Neutrophil (primary cell): ENCODE measurements around the gene FBXW8.

Experiments
- H3K27ac ChIP-seq: fragments of 200-600 bp; sonication (generic); 2 replicates; pipeline ENCODE4 v1.5.1; 2016; ENCODE audit warnings: mild to moderate bottlenecking, moderate library complexity
- H3K27me3 ChIP-seq: fragments of 200-600 bp; sonication (generic); 2 replicates; pipeline ENCODE4 v1.6.0; 2016; ENCODE audit warnings: mild to moderate bottlenecking
- H3K36me3 ChIP-seq: fragments of 200-600 bp; sonication (generic); 2 replicates; pipeline ENCODE4 v1.5.1; 2017
- H3K4me1 ChIP-seq, 2 experiments: fragments of 200-600 bp in 1 of 2; sonication (generic) in 1 of 2; 1 replicate in 1 of 2; 2 replicates in 1 of 2; pipeline versions ENCODE4 v1.5.1 to v1.6.1; 2013 to 2016; ENCODE audit warnings: low read depth in 1 of 2, low read length in 1 of 2, mild to moderate bottlenecking in 1 of 2, moderate library complexity in 1 of 2; ENCODE audit not compliant: control insufficient read depth in 1 of 2, insufficient read depth in 1 of 2
- H3K4me3 ChIP-seq, 2 experiments: fragments of 200-600 bp in 1 of 2; sonication (generic) in 1 of 2; 1 replicate in 1 of 2; 2 replicates in 1 of 2; pipeline ENCODE4 v1.5.1; 2013 to 2016; ENCODE audit warnings: low read depth in 1 of 2, low read length in 1 of 2, mild to moderate bottlenecking in 1 of 2, moderate library complexity in 1 of 2
- H3K9me3 ChIP-seq: fragments of 200-600 bp; sonication (generic); 2 replicates; pipeline ENCODE4 v1.5.1; 2016
- CTCF ChIP-seq: fragments of 200-600 bp; sonication (generic); IDR thresholded peaks from 2 replicates; pipeline ENCODE4 v1.5.1; 2016; ENCODE audit warnings: antibody characterized with exemption

Gene FBXW8

DNA sequence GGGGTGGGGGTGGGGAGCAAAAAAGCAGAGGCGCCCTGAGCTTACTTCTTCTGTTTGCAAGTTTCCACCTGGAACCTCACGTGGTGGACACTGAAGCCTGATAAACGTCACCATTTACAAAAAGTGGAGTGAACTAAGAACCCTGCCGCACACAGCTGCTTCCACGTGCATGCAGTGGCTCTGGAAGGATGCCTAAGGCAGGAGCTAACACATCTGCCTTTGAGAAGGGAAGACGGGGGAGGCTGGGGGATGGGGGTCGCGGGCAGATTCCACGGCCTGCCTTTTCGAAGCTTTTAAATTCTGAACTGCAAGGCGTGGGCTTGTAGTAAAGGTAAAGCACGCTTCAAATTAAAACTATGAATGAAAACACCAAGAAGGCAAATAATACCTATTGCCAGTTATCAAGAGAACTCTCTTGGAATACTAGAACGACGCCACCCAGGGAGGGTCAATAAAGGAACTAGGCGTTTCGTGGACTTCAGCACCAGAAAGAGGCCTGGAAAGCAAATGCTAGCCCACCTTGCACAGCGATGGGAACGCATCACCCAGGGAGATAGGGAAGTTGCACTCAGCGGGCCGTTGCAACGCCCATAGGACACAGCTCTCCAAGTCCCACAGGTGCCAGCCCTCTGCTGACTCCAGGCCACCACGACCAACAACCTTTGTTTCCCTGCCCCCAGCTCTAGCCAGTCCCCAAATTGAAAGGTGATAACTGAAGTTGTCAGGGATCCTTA is 126.7 kb downstream of the FBXW8 start:
- Histone ChIP-seq H3K4me1 (peaks cover 45 to 50% of the 10 kb centered on the region in 2 experiments), H3K27me3 (peaks cover 7% of the 10 kb centered on the region), H3K4me3 (no peak overlapping the region), H3K27ac (no peak overlapping the region), H3K36me3 (peaks cover 22% of the 10 kb centered on the region), H3K9me3 (no peaks in the 10 kb centered on the region)
- no peak for TF ChIP-seq CTCF

DNA sequence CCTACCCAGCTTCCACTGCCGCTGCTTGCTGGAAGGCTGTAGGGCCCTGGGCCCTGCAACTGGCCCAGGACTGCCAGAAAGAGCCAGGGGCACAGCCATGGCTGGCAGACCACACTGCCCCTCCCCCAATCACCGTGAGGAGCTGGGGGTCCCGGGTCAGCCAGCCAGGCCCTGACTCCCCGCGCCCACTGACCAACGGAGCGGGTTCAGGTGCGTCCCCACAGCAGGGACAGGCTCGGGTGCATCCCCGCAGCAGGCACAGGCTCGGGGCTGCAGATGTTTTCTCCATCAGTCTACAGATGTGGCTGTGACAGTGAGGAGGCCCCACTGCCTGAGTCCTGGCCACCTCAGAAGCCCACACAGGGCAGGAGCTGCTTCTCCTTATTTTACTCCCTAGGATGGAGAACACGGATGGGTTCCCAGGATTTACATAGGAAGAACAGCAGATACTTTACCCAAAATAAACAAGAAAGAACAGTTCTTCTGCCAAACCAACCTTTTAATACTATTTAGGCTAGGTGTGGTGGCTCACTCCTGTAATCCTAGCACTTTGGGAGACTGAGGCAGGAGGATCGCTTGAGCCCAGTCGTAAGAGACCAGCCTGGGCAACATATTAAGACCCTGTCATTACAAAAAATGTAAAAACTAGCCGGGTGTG is 127.4 kb downstream of the FBXW8 start:
- H3K27me3 ChIP-seq: peaks cover under 1% of the 10 kb centered on the region
- peaks cover 39 to 49% of the 10 kb centered on the region in 2 experiments for H3K4me1 ChIP-seq
- no peak for TF ChIP-seq CTCF
- H3K9me3 ChIP-seq: no peaks in the 10 kb centered on the region
- H3K27ac ChIP-seq: no peak overlapping the region
- H3K36me3 ChIP-seq: peaks cover 25% of the 10 kb centered on the region
- no peak overlapping the region for H3K4me3 ChIP-seq

DNA sequence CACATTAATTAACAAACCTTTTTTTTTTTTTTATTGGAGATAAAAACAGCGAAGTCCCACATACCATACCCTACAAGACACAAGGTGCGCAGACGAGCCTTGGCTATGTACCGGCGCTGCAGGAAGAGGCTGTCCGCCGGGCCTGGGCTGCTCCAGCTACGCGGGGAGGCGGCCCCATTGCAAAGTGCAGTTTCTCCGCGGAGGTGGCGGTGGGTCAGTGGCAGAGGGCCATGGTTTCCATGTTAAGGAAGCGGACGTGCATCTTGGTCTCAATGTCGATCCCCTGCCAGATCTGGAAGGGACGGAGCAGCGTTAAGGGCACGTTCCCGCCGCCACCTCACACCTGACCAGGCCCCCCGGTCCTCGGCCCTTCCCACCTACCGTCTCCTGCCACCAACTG is 128.2 kb downstream of the FBXW8 start:
- peaks cover 31 to 41% of the 10 kb centered on the region in 2 experiments for H3K4me1 ChIP-seq
- H3K4me3 ChIP-seq: no peak overlapping the region
- H3K27me3 ChIP-seq: no peaks in the 10 kb centered on the region
- no peaks in the 10 kb centered on the region for H3K9me3 ChIP-seq
- TF ChIP-seq CTCF: no peak
- peaks cover 25% of the 10 kb centered on the region for H3K36me3 ChIP-seq
- peak overlapping the region; percentile 83 for H3K27ac ChIP-seq

DNA sequence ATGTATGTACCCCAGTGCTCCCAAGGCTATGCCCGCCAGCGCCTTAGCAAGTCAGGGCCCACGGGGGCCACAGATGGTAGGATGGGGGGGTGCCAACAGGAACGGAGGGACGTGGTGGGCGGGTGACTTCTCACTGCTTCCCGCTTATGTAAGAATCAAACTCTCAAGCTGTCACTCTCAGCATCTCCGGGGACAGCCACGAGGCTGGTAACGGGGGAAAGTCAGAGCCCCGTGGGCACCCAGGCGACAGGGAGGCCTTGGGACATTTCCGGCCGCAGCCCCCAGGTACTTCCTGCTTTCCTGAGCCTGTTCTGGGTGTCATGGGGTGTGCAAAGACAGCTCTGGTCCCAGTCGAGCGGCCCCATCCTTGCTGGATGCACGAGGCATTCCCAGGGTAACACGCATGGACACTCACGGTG is 129.2 kb downstream of the FBXW8 start:
- no peak for TF ChIP-seq CTCF
- H3K27ac ChIP-seq: peak overlapping the region; percentile 83
- no peaks in the 10 kb centered on the region for H3K9me3 ChIP-seq
- H3K4me1 ChIP-seq: peaks cover 35 to 42% of the 10 kb centered on the region in 2 experiments
- H3K4me3 ChIP-seq: peak overlapping the region; percentile 21 to 49
- no peaks in the 10 kb centered on the region for H3K27me3 ChIP-seq
- H3K36me3 ChIP-seq: peaks cover 20% of the 10 kb centered on the region

DNA sequence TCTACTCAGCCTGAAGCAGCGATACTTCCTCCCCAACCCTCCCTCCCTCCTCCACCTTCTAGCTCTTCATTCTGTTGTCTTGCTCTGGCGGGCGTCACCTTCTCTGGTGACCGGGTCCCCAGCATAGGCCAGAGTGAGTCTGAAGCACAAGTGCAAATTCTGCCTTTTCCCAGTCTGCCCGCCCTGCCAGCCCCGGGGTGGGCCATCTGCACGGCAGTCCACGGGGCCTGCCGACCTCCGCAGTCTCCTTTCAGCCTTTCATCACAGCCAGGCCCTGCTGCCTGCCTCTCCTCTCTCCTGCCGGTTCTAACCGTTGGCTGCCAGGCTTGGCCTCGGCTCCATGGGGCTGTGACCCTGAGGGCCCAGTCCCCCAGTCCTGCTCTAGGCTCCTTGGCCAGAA is 129.7 kb downstream of the FBXW8 start:
- Histone ChIP-seq H3K4me1 (peaks cover 41 to 48% of the 10 kb centered on the region in 2 experiments), H3K4me3 (peak overlapping the region; percentile 21 to 49), H3K36me3 (peaks cover 15% of the 10 kb centered on the region), H3K27me3 (no peaks in the 10 kb centered on the region), H3K27ac (peak overlapping the region; percentile 83), H3K9me3 (no peaks in the 10 kb centered on the region)
- TF ChIP-seq CTCF: no peak
